MM.1S (cell line): ENCODE measurements around the gene GRIK4.

Source experiments
- DNase-seq: peaks from one replicate; pipeline ENCODE4 v3.0.0-alpha.2; 2015
- H2AFZ ChIP-seq: fragments of 300-600 bp; sonication (generic); 2 replicates; pipeline ENCODE4 v1.6.0; 2016; ENCODE audit warnings: antibody characterized with exemption, low read length
- H3F3A ChIP-seq: fragments of 300-600 bp; sonication (generic); 2 replicates; pipeline ENCODE4 v1.6.1; 2016; ENCODE audit warnings: mild to moderate bottlenecking, antibody characterized with exemption, low read length, moderate library complexity, mixed read lengths; ENCODE audit not compliant: insufficient read depth
- H3K27ac ChIP-seq: fragments of 300-600 bp; sonication (generic); 2 replicates; pipeline ENCODE4 v1.5.1; 2016; ENCODE audit warnings: mild to moderate bottlenecking, low read length
- H3K27me3 ChIP-seq: fragments of 300-600 bp; sonication (generic); replicated peaks from 2 replicates; pipeline ENCODE4 v1.6.0; 2016; ENCODE audit warnings: low read length; ENCODE audit not compliant: insufficient read depth
- H3K36me3 ChIP-seq: fragments of 300-600 bp; sonication (generic); replicated peaks from 2 replicates; pipeline ENCODE4 v1.6.1; 2016; ENCODE audit warnings: mild to moderate bottlenecking, low read length, mixed read lengths; ENCODE audit not compliant: insufficient read depth
- H3K4me1 ChIP-seq: fragments of 300-600 bp; sonication (generic); 2 replicates; pipeline ENCODE4 v1.6.1; 2016; ENCODE audit warnings: low read length, mixed read lengths
- H3K4me2 ChIP-seq: fragments of 300-600 bp; sonication (generic); 2 replicates; pipeline ENCODE4 v1.6.0; 2016; ENCODE audit warnings: low read depth, low read length
- H3K4me3 ChIP-seq: fragments of 300-600 bp; sonication (generic); 2 replicates; pipeline ENCODE4 v1.5.1; 2016; ENCODE audit warnings: low read length, mixed read lengths
- H3K79me2 ChIP-seq: fragments of 300-600 bp; sonication (generic); 2 replicates; pipeline ENCODE4 v1.6.1; 2016; ENCODE audit warnings: mixed run types, low read length, mixed read lengths
- H3K9ac ChIP-seq: fragments of 300-600 bp; sonication (generic); 2 replicates; pipeline ENCODE4 v1.6.1; 2016; ENCODE audit warnings: low read length, mixed read lengths
- H3K9me2 ChIP-seq: fragments of 300-600 bp; sonication (generic); replicated peaks from 2 replicates; pipeline ENCODE4 v1.6.1; 2016; ENCODE audit warnings: mild to moderate bottlenecking, low read length, mixed read lengths; ENCODE audit not compliant: insufficient read depth
- H3K9me3 ChIP-seq: fragments of 300-600 bp; sonication (generic); replicated peaks from 2 replicates; pipeline ENCODE4 v1.6.1; 2016; ENCODE audit warnings: mild to moderate bottlenecking, low read length, mixed read lengths; ENCODE audit not compliant: insufficient read depth
- H4K20me1 ChIP-seq: fragments of 300-600 bp; sonication (generic); 2 replicates; pipeline ENCODE4 v1.6.1; 2016; ENCODE audit warnings: mild to moderate bottlenecking, low read length, moderate library complexity, mixed read lengths; ENCODE audit not compliant: insufficient read depth
- CTCF ChIP-seq: fragments of 300-600 bp; sonication (generic); IDR thresholded peaks from 2 replicates; pipeline ENCODE4 v1.5.1; 2016; ENCODE audit warnings: antibody characterized with exemption, low read length, mixed read lengths
- EZH2 ChIP-seq: fragments of 300-600 bp; sonication (generic); optimal IDR thresholded peaks from 2 replicates; pipeline ENCODE3; 2017; ENCODE audit warnings: low read depth, mild to moderate bottlenecking, antibody characterized with exemption, low read length, mixed read lengths
- EZH2phosphoT487 ChIP-seq: fragments of 300-600 bp; sonication (generic); IDR thresholded peaks from 2 replicates; pipeline ENCODE4 v1.6.1; 2018; ENCODE audit warnings: antibody characterized with exemption, low read length

The GRIK4 gene

GRCh38 chr11:120972621-120973020 is 461.1 kb downstream of the GRIK4 start:
- H3K9ac ChIP-seq, result no peak overlapping the region
- H2AFZ ChIP-seq, result no peak overlapping the region
- no peaks in the 10 kb centered on the region for H4K20me1 ChIP-seq
- no peaks in the 10 kb centered on the region for H3K27me3 ChIP-seq
- H3K4me2 ChIP-seq, result no peak overlapping the region
- no peaks in the 10 kb centered on the region for H3K4me1 ChIP-seq
- no peak for DNase-seq
- H3K4me3 ChIP-seq, result no peak overlapping the region
- H3F3A ChIP-seq, result no peaks in the 10 kb centered on the region
- H3K27ac ChIP-seq, result no peak overlapping the region
- H3K9me3 ChIP-seq, result no peaks in the 10 kb centered on the region
- H3K79me2 ChIP-seq, result no peaks in the 10 kb centered on the region
- H3K36me3 ChIP-seq, result no peaks in the 10 kb centered on the region
- H3K9me2 ChIP-seq, result no peaks in the 10 kb centered on the region
- no peak for TF ChIP-seq CTCF
- TF ChIP-seq EZH2phosphoT487, result no peak
- no peak for TF ChIP-seq EZH2

- Histone ChIP-seq H3K9me2 (no peaks in the 10 kb centered on the region), H3K36me3 (no peaks in the 10 kb centered on the region), H3F3A (no peaks in the 10 kb centered on the region), H3K27me3 (no peaks in the 10 kb centered on the region), H3K79me2 (no peaks in the 10 kb centered on the region), H3K4me1 (no peaks in the 10 kb centered on the region), H4K20me1 (no peaks in the 10 kb centered on the region), H3K4me3 (no peak overlapping the region), H3K9me3 (no peaks in the 10 kb centered on the region), H2AFZ (no peak overlapping the region), H3K9ac (no peak overlapping the region), H3K27ac (no peak overlapping the region), H3K4me2 (no peak overlapping the region)
- no peak for DNase-seq
- TF ChIP-seq EZH2, result no peak
- TF ChIP-seq EZH2phosphoT487, result no peak
- TF ChIP-seq CTCF, result no peak
Observed at GRCh38 chr11:120973501-120973900, 462.0 kb downstream of the GRIK4 start.

GRCh38 chr11:120974466-120974865 is 462.9 kb downstream of the GRIK4 start:
- Histone ChIP-seq H3K27ac (no peak overlapping the region), H3K4me1 (no peaks in the 10 kb centered on the region), H2AFZ (no peak overlapping the region), H3K36me3 (no peaks in the 10 kb centered on the region), H3K27me3 (no peaks in the 10 kb centered on the region), H3K9ac (no peak overlapping the region), H3K4me3 (no peak overlapping the region), H3F3A (no peaks in the 10 kb centered on the region), H4K20me1 (no peaks in the 10 kb centered on the region), H3K9me3 (no peaks in the 10 kb centered on the region), H3K79me2 (no peaks in the 10 kb centered on the region), H3K9me2 (no peaks in the 10 kb centered on the region), H3K4me2 (no peak overlapping the region)
- DNase-seq, result no peak
- TF ChIP-seq EZH2phosphoT487 (no peak), EZH2 (no peak), CTCF (no peak)
